ENCODE results near the gene CDH22. TPM values are rescaled to one million over a fixed set of nuclear protein-coding genes. Genes with fewer than 3 reads are reported as not detected.

CDH22 gene
- total RNA-seq, 1 experiment from 2014 or later = not detected

GRCh38 chr20:46203510-46203837 lies 104.8 kb downstream of the CDH22 start:
- H3K4me3 ChIP-seq (ENCODE audit: low read depth, low read length, poor library complexity, severe bottlenecking) = no peak overlapping the region
- CTCF ChIA-PET = no interaction called here
- peaks cover 21% of the 10 kb centered on the region for H3K27me3 ChIP-seq (replicated peaks; ENCODE audit: insufficient read depth, low read depth, low read length, poor library complexity)
- POLR2A ChIA-PET (ENCODE audit: low non-redundant PET) = no interaction called here
- no peaks in the 10 kb centered on the region for H3K36me3 ChIP-seq (ENCODE audit: insufficient read depth, low read length, poor library complexity, severe bottlenecking)
- H3K27ac ChIP-seq (ENCODE audit: low read depth, low read length, poor library complexity, severe bottlenecking) = no peak overlapping the region
- TF ChIP-seq CTCF (conservative IDR thresholded peaks at IDR 0.05; ENCODE audit: low read depth, low read length) (no peak), EZH2 (IDR thresholded peaks at IDR 0.05; ENCODE audit: borderline replicate concordance, low read depth, low read length, poor library complexity, severe bottlenecking) (no peak)
- no peak for DNase-seq (ENCODE audit: low spot score)
- no peaks in the 10 kb centered on the region for H3K9me3 ChIP-seq (ENCODE audit: low read depth, low read length, poor library complexity, severe bottlenecking)
- intact Hi-C loops (cut with micrococcal nuclease; ENCODE audit: unreplicated experiment) = no loop called here
- no TSS peak for BruUV-seq (replicated peaks)
- H3K4me1 ChIP-seq (ENCODE audit: insufficient read depth, low read length, poor library complexity, severe bottlenecking) = no peaks in the 10 kb centered on the region

- Histone ChIP-seq H3K27ac (ENCODE audit: low read depth, low read length, poor library complexity, severe bottlenecking) (no peak overlapping the region), H3K9me3 (ENCODE audit: low read depth, low read length, poor library complexity, severe bottlenecking) (no peaks in the 10 kb centered on the region), H3K4me3 (ENCODE audit: low read depth, low read length, poor library complexity, severe bottlenecking) (no peak overlapping the region), H3K27me3 (replicated peaks; ENCODE audit: insufficient read depth, low read depth, low read length, poor library complexity) (peaks cover 21% of the 10 kb centered on the region), H3K4me1 (ENCODE audit: insufficient read depth, low read length, poor library complexity, severe bottlenecking) (no peaks in the 10 kb centered on the region), H3K36me3 (ENCODE audit: insufficient read depth, low read length, poor library complexity, severe bottlenecking) (no peaks in the 10 kb centered on the region)
- no TSS peak for BruUV-seq (replicated peaks)
- intact Hi-C loops (cut with micrococcal nuclease; ENCODE audit: unreplicated experiment) = no loop called here
- DNase-seq (ENCODE audit: low spot score) = no peak
- ChIA-PET POLR2A (ENCODE audit: low non-redundant PET) (no interaction called here), CTCF (no interaction called here)
- TF ChIP-seq EZH2 (IDR thresholded peaks at IDR 0.05; ENCODE audit: borderline replicate concordance, low read depth, low read length, poor library complexity, severe bottlenecking) = no peak
- no peak for TF ChIP-seq CTCF (conservative IDR thresholded peaks at IDR 0.05; ENCODE audit: low read depth, low read length)
Measured at GRCh38 chr20:46202766-46203509, 105.4 kb downstream of the CDH22 start.

- Histone ChIP-seq H3K4me1 (ENCODE audit: insufficient read depth, low read length, poor library complexity, severe bottlenecking) (no peaks in the 10 kb centered on the region), H3K36me3 (ENCODE audit: insufficient read depth, low read length, poor library complexity, severe bottlenecking) (no peaks in the 10 kb centered on the region), H3K27ac (ENCODE audit: low read depth, low read length, poor library complexity, severe bottlenecking) (no peak overlapping the region), H3K4me3 (ENCODE audit: low read depth, low read length, poor library complexity, severe bottlenecking) (no peak overlapping the region), H3K27me3 (replicated peaks; ENCODE audit: insufficient read depth, low read depth, low read length, poor library complexity) (peaks cover 21% of the 10 kb centered on the region), H3K9me3 (ENCODE audit: low read depth, low read length, poor library complexity, severe bottlenecking) (no peaks in the 10 kb centered on the region)
- ChIA-PET CTCF (no interaction called here), POLR2A (ENCODE audit: low non-redundant PET) (no interaction called here)
- no TSS peak for BruUV-seq (replicated peaks)
- no peak for DNase-seq (ENCODE audit: low spot score)
- intact Hi-C loops (cut with micrococcal nuclease; ENCODE audit: unreplicated experiment) = no loop called here
- TF ChIP-seq CTCF (conservative IDR thresholded peaks at IDR 0.05; ENCODE audit: low read depth, low read length) (no peak), EZH2 (IDR thresholded peaks at IDR 0.05; ENCODE audit: borderline replicate concordance, low read depth, low read length, poor library complexity, severe bottlenecking) (no peak)
Measured at GRCh38 chr20:46200582-46201570, 107.4 kb downstream of the CDH22 start.

All from A673 (cell line).